ENCODE data around the gene JAG1.
"Not testable (repeated sequence)": the region's sequence is repeated elsewhere in the genome, so short reads cannot be mapped to it uniquely, and the experiment has no call there.

The JAG1 gene

GRCh38 chr20:10635476-10636208, 38.2 kb downstream of the JAG1 start:
- no peak for DNase-seq

- DNase-seq, result no peak
Measured at GRCh38 chr20:10634683-10635411, 39.0 kb downstream of the JAG1 start.

DNA sequence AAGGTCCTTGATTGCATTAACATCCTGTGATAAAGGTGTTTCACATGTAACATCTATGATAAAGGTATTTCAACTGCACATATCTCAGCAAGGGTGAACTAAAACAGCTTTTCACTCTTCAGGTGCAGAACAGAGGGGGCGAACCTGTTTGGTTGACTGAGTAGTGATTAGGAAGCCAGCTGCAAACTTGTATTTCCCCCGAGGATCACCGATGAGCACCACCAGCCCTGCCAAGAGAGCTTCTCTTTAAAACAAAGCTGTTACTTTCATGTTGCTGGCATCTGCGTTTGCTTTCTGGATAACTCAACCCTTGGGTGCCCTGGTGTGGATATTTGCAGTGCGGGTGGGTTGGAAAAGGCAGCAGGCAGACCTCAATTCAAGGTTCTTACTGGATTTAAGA, 39.6 kb downstream of the JAG1 start:
- no peak for DNase-seq

DNA sequence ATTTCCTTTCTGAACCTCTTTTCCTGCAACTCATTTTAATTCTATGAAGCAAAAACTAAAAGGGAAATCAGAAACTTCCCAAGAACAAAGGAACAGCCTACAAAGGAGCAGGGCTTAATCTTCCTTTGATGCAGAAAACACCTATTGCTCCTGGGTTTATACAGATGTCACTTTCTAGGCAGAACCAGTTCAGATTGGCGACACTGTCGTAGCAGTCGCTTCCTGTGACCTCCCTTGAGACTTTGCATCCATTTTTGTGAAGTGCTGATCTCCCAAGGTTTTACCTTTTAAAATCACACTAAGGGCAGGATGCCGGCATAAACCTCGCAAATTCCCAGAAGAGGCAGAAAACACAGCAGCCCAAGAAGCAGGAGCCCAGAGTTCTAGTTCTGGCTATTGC, 40.1 kb downstream of the JAG1 start:
- DNase-seq, result no peak

- DNase-seq, result no peak
Measured at GRCh38 chr20:10632721-10633509, 40.9 kb downstream of the JAG1 start.

DNA sequence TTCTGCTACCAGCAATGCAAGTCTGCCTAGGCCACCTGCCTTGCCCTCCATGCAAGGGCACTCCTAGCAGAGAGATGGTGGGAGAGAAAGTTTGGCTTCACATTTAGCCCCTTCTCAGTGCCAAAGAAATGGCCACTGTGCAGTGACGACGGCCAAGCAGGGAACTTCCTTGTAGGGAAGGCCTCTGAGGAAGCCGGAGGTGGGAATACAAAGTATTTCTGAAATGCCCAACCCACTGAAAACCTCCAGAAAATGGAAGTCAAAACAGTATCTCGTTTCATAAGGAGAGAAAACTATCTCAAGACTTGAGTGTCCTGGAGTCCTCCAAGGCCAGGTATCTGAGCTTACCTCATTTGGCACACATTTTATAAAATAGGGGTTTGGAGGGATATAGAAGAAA, 42.7 kb downstream of the JAG1 start:
- DNase-seq, result no peak

- no peak for DNase-seq
Measured at GRCh38 chr20:10629946-10630650, 43.7 kb downstream of the JAG1 start.

DNA sequence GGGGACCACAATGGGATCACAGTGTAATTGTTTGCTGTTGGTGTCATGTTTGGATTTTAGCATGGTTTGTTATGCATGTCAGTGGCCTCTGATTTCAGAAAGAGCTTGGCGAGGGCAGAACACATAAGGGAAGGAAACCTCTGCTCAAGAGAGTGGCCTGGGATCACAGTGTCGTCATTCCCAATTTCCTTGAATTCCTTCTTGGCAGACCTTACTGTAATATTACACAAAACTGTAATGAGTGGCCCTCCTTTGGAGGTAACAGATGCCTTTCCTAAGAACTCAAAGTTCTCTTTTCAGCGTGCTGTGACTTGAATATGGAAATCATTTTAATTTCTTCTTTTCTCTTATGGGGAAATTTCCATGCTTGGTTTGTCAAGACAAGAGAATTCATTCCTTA, 46.9 kb downstream of the JAG1 start:
- DNase-seq, result no peak

DNA sequence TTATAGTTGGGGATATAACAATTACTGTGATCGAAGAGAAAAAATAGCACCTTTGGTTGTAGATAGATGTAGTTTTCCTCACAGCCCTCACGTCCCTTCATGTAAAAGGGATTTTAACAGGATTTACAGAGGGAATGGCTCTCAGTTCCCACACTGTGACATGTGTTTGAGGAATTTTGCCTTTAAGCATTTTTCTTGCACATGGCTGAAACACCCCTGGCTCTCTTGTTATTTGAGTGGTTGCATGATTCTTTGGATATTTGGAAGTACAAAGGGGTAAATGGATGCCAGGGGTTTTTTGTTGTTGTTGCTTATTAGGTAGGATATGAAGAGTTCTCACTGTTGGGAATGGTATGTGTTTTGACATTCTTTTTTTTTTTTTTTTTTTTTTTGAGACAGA, 48.2 kb downstream of the JAG1 start:
- DNase-seq, result no peak

GRCh38 chr20:10622657-10623418, 51.0 kb downstream of the JAG1 start:
- DNase-seq, result no peak

DNA sequence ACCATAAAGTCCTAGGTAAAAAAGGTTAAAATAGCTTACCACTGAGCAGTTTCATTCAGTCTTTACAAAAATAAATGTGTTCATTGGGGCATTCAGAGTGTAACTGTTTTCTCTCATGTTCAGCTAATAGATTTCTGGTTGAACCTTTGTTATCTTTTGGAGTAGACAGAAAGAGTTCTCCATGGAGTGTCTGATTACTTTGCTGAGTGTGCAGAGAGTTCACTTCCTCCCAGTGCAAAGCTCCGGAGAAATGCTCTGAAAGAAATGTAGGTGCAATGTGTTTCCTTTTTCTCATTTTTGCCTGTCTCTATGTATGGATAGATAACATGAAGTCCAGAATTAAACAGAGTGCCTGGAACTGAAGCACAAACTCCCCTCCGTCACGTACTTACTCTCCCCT, 52.6 kb downstream of the JAG1 start:
- DNase-seq, result no peak

- DNase-seq, result no peak
Measured at GRCh38 chr20:10619427-10619826, 54.4 kb downstream of the JAG1 start.

GRCh38 chr20:10618611-10619245, 55.1 kb downstream of the JAG1 start:
- DNase-seq, result no peak

- not testable (repeated sequence) for DNase-seq
Measured at GRCh38 chr20:10617549-10618133, 56.2 kb downstream of the JAG1 start.

- no peak for DNase-seq
Measured at GRCh38 chr20:10616212-10616611, 57.6 kb downstream of the JAG1 start.

- DNase-seq, result no peak
Measured at GRCh38 chr20:10613911-10614310, 59.9 kb downstream of the JAG1 start.

DNA sequence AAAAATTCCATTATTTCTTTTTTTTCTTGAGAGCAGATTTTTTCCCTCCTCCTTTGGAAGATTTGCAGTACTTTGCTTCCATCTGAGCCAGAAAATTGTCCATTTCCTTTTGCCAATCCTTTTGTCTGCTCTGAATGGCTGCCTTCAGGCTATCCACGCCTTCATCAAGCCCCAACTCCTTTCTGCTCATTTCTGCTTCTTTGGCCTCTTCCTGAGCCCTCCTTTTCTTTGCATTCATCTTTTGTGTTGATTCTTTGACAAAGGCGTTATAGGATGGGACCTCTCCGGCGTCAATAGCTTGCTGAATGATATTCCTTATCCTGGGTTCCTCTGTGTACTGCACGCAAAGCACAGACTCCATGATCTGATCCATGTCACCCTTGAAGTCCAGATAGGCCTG, 60.4 kb downstream of the JAG1 start:
- DNase-seq, result not testable (repeated sequence)

- no peak for DNase-seq
Measured at GRCh38 chr20:10611357-10611756, 62.4 kb downstream of the JAG1 start.

DNA sequence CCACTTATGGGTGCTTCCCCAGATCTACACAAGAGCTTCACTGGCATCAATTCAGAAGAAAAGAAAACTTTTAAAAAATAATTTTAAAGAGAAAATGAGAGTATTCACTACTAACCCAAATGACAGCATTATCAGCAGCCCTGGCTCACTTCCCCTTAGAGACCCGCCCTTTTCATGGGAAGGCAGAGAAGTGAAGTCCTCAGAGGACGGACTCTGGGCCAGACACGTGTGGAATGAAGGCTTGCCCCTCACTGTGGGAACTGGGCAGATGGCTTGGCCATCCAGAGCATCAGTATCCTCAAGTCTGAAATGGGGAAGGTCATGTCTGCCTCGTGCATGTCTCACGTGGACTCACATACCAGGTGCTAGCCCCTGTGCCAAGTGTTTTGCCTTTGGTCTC, 63.5 kb downstream of the JAG1 start:
- no peak for DNase-seq

DNA sequence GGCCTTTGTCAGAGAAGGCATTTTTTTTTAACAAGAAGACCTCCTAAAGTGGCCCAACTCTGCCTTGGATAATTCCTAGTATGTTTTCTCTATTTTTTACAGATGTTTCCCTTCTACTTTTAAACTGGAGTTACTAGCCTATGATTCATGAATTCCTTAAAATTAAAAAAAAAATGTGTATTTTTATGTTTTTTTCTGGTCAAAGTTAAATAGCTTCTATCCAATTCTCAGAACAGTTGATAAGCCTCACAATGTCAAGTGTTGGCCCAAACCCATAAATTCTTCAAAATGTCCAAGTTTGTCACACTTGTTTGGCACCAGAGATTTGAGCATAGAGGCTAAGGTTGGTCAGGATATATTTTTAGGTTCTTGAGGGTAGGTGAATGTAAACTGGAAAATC, 64.0 kb downstream of the JAG1 start:
- DNase-seq, result no peak

DNA sequence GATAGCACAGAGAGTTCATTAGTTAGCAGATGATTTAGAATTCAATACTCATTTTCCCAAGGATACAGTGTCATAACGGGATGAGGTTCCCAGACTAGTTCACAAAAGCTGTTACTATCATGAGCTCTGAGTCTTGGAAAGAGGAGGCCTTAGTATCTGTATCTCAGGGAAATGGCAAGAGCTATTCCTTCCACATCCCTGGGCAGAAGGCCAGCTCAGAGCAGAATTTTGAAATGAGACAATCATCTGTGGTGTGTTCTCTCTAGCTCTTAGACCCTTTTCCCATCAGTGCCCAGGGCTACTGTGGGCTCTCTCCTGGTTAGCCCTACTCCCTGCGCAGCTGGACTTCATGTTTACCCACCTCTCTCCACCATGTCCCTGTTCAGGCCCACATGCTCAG, 64.5 kb downstream of the JAG1 start:
- DNase-seq, result no peak
